CD4-positive, alpha-beta T cell treated with Interleukin-4 for 1 hour (primary cell): Measurements from ENCODE around the gene GDI1.
A peak's percentile ranks its signal among the peaks of the same experiment; 100 is the strongest.
"Not testable (repeated sequence)": the region's sequence is repeated elsewhere in the genome, so short reads cannot be mapped to it uniquely, and the experiment has no call there.

Experiments used
- DNase-seq, 2 donors: peaks; one replicate each; pipeline ENCODE4 v3.0.0-alpha.2; 2020 to 2022

The GDI1 gene

DNA sequence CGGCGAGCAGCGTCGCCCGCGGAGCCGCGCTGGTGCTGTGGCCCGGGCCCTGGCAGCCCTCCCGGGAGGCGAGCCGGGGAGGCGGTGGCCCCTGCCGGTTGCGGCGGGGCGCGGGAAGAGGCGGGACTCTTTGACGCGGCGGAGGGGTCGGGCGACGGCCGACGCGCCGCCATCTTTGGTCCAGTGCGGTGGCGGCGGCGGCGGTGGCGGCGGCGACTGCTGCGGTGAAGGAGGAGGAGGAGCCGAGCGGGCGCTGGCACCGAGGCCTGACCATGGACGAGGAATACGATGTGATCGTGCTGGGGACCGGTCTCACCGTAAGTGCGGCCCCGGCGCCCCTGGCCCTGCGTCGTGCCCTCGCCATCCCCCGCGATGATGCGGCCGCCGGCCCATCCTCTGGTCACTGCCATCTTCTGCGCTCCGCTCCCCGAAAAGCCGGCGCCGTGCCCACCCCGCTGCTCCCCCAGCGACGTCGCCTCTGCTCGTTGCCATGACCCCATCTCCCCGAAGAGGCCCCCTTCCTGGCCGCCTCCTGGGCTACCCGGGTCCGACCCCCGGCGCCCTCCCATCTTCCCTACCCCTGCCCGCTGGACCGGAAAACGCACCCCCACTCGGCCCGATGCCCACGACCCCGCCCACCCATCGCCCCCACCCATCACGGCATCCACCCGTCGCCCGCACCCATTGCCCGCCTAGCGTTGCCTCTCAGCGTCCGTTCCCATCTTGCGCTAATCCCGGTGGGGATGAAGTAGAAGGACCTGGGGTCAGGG, at the start of gene GDI1:
Gene GDI1, plus strand, starts transcription at position 172 of the 770 bp plus-strand sequence. Its CDS starts 101 bp downstream, at position 273.
- peak; percentile 54 to 65 for DNase-seq

- not testable (repeated sequence) for DNase-seq
Observed at GRCh38 chrX:154388094-154388493, 48.9 kb upstream of the GDI1 start.

- not testable (repeated sequence) for DNase-seq
Observed at GRCh38 chrX:154388649-154389048, 48.3 kb upstream of the GDI1 start.

DNA sequence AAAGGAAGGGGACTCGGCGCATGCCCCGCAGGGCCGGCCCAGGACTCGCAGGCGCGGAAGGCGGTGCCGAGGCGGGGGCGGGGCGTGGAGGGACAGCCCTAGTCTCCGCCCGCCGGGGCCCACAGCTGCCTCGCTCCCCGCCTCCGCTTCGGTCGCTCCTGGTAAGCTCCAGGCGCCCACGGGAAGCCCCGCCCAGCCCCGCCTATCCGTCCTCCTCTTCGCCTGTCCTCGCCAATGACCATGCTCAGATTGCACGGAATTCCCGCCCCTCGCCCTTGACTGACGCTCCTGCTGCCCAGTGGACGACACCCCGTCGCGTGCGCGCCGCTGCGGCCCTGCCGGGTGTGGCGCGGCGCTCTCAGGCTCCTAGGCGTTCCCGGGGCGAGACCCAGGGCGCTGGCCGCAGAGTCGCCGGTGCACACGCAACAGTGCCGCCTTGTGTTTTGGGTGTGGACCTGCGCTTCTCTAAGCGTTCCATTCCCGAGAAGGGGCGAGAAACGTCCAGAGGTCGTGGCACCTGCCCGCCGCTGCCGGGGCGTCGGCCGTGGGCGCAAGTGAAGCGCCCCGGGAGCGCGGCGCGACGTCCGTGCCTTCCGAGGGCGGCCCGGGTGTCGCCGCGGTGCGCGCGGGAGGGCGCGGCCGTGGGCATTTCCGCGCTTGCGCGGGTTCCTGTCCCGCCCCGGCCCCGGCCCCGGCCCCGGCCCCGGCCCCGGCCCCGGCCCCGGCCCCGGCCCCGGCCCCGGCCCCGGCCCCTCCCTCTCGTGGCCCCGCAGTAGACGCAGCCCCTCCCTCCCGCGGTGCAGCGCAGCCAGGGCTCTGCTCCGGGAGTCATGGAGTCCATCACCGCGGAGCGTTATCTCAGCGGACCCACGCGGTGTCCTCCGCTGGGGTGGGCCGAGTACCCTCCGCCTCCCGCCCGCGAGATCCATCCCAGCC, 46.9 kb upstream of the GDI1 start:
- peak; percentile 47 to 58 for DNase-seq

GRCh38 chrX:154396363-154396762, 40.6 kb upstream of the GDI1 start:
- not testable (repeated sequence) for DNase-seq

- DNase-seq = peak; percentile 62 to 71
Observed at GRCh38 chrX:154396973-154397887, 39.7 kb upstream of the GDI1 start.

GRCh38 chrX:154397888-154398667, 38.9 kb upstream of the GDI1 start, which contains the start of gene RPL10:
TSS of gene RPL10 (plus strand) at chrX:154398377. CDS start at chrX:154398520, 143 bp downstream.
- DNase-seq = peak; percentile 95 to 97

GRCh38 chrX:154398668-154399526, 38.1 kb upstream of the GDI1 start:
- peak; percentile 87 to 88 for DNase-seq

- DNase-seq = peak; percentile 27 to 52
Observed at GRCh38 chrX:154399527-154400368, 37.2 kb upstream of the GDI1 start.

DNA sequence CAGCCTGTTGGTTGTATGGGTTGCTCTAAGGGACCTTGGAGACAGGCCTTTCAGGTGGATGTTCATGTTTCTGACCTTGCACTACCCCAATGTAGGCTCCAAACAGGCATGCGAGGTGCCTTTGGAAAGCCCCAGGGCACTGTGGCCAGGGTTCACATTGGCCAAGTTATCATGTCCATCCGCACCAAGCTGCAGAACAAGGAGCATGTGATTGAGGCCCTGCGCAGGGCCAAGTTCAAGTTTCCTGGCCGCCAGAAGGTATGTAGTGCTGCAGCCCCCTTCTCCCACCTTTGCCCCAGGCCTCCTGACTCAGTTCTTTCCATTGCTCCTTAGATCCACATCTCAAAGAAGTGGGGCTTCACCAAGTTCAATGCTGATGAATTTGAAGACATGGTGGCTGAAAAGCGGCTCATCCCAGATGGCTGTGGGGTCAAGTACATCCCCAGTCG, 36.6 kb upstream of the GDI1 start:
- not testable (repeated sequence) for DNase-seq

- DNase-seq = peak in 1 of 2 donors; percentile 28
Observed at GRCh38 chrX:154401045-154401799, 35.7 kb upstream of the GDI1 start.

DNA sequence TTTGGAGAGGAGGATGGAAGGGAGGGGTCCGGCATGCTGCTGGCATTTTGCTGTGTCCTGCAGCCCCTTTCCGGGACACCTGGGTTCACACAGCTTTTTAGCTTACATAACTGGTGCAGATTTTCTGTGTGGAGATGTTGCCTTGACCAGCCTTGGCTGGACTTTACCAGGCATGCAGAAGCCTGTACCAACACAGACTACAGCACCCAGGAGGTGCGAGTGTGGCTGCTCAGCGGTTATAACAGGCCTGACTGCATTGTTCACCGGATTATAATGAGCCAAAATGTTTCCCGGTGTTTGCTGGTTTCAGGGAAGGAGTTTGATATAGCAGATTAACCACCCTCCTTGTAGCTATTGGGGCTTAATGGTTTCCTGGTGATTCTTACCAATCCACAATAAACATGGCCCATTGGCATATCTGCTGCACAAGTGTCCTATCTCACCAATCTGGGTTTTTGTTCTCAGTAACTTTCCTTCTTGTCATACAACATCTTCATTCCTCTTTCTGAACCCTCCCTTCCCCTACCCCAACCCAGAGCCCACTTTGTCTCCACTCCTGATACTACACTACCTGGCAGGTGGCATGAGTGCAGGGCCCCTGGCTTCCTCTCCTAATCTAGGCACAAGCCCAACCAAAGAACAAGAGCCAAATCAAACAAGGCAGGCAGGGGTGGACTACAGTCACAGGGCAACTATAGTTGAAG, 34.9 kb upstream of the GDI1 start:
- DNase-seq = no peak

- DNase-seq = no peak
Observed at GRCh38 chrX:154402622-154403127, 34.3 kb upstream of the GDI1 start.

- DNase-seq = no peak
Observed at GRCh38 chrX:154403192-154403591, 33.8 kb upstream of the GDI1 start.

DNA sequence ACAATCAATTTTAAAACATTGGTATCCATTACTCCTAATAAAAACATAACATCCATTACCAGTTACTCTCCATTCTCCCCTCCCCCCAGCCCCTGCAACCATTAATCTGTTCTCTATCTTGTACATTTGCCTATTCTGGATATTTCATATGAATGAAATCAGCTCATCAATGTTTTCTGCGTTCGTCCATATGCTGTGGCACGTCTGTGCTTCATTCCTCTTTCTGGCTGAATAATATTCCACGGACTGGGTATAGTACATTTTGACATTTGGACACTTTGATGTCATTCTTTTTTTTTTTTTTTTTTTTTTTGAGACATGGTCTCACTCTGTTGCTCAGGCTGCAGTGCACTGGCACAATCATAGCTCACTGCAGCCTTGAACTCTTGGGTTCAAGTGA, 33.1 kb upstream of the GDI1 start:
- DNase-seq = no peak

DNA sequence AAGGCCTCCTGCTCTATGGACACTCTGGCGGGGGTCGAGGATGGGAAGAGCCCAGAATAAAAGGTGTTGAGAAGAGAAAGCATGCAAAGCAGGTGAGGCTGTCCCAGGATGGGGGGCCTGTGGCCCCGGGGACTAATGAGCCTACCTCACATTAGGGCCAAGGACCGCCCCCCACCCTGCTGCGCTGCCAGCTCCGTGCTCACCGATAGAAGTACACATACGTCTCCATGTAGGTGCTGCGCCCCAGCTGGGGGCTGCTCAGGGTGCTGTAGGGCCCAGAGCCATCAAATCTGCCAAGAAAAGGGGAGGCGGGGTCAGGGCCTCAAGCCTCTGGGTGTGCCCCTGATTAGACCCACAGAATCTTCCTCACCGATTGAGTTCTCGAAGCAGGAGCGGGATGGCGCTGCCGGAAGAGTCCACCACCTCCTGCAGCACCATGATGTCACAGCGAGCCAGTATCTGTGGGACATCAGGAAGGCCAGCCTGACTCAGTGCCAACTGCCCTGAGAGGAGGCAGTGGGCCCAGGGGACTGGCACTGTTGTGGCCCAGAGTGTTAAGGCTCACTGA, 32.2 kb upstream of the GDI1 start:
- DNase-seq = no peak

- no peak for DNase-seq
Observed at GRCh38 chrX:154408659-154409221, 28.2 kb upstream of the GDI1 start.
